ENCODE measurements around the gene PIK3R1.

GRCh38 chr5:68296895-68297294 is 81.3 kb downstream of the PIK3R1 start:
- no peak for TF ChIP-seq CTCF (IDR thresholded peaks at IDR 0.05)
- TF ChIP-seq POLR2A (IDR thresholded peaks at IDR 0.05), result no peak

Data from Peyer's patch (tissue), 4 donors.